ENCODE measurements around the gene GMDS. TPM values are rescaled to one million over a fixed set of nuclear protein-coding genes. Genes with fewer than 3 reads are reported as not detected.

The GMDS gene
- total RNA-seq, result 6.6 and 21.4 TPM in 2 replicates

GRCh38 chr6:2245103-2245876, at the start of gene GMDS:
TSS of gene GMDS (minus strand) at chr6:2245605.

GRCh38 chr6:1609648-1610496, 635.5 kb downstream of the GMDS start, which contains the start of gene FOXC1:
TSS of gene FOXC1 (plus strand) at chr6:1609915. CDS start at chr6:1610446, 531 bp downstream.

All from myometrial cell (primary cell).